B cell (primary cell): ENCODE measurements around the gene EGFLAM. TPM values are rescaled to one million over a fixed set of nuclear protein-coding genes. Genes with fewer than 3 reads are reported as not detected.

Experiments used
- ATAC-seq: fragments of 200-7000 bp; cut with Tn5 transposase; one replicate; pipeline ENCODE4 v1.10.0; 2021; ENCODE audit warnings: low read depth, mild to moderate bottlenecking, moderate number of reproducible peaks, moderate library complexity
- CTCF ChIA-PET: fragments of 350-600 bp; sonication (Branson Sonifier 250); formaldehyde crosslinking; loops from one replicate; lab custom pipeline; 2021; ENCODE audit warnings: antibody characterized with exemption, inconsistent platforms; lab: Charles Lee
- POLR2A ChIA-PET: fragments of 350-600 bp; sonication (Branson Sonifier 250); formaldehyde crosslinking; loops from one replicate; lab custom pipeline; 2021; ENCODE audit warnings: antibody characterized with exemption; lab: Charles Lee
- DNase-seq: peaks from one replicate; pipeline ENCODE4 v3.0.0; 2013
- H2AFZ ChIP-seq: 2 replicates; pipeline ENCODE4 v1.6.1; 2012; ENCODE audit warnings: mild to moderate bottlenecking, low read depth, low read length; ENCODE audit not compliant: insufficient read depth, poor library complexity, severe bottlenecking
- H3K27ac ChIP-seq, 2 donors: 1 replicate in 1 of 2; 2 replicates in 1 of 2; pipeline ENCODE4 v1.5.1; 2012 to 2013; ENCODE audit warnings: low read length in 2 of 2, mild to moderate bottlenecking in 2 of 2, moderate library complexity in 1 of 2
- H3K27me3 ChIP-seq, 4 experiments: fragments of 200-600 bp in 1 of 4; sonication (generic) in 1 of 4; replicated peaks in 1 of 4; 1 replicate in 2 of 4; 2 replicates in 2 of 4; pipeline versions ENCODE4 v1.6.1 to v1.7.0; 2013 to 2016; ENCODE audit warnings: low read length in 3 of 4, mild to moderate bottlenecking in 2 of 4, mixed read lengths in 1 of 4, moderate library complexity in 1 of 4; ENCODE audit not compliant: insufficient read depth in 4 of 4, control insufficient read depth in 3 of 4; ENCODE audit errors: control extremely low read depth in 1 of 4
- H3K36me3 ChIP-seq, 2 experiments: replicated peaks in 1 of 2; 1 replicate in 1 of 2; 2 replicates in 1 of 2; pipeline versions ENCODE4 v1.6.1 to v1.7.1; 2013; ENCODE audit warnings: low read length in 1 of 2; ENCODE audit not compliant: insufficient read depth in 2 of 2, control insufficient read depth in 1 of 2; ENCODE audit errors: control extremely low read depth in 1 of 2, extremely low read depth in 1 of 2
- H3K4me1 ChIP-seq, 2 donors: fragments of 200-600 bp in 1 of 2; sonication (generic) in 1 of 2; 1 replicate in 1 of 2; 2 replicates in 1 of 2; pipeline versions ENCODE4 v1.5.1 to v1.6.1; 2013 to 2017; ENCODE audit warnings: low read length in 2 of 2; ENCODE audit not compliant: control insufficient read depth in 2 of 2, insufficient read depth in 2 of 2
- H3K4me2 ChIP-seq: replicated peaks from 2 replicates; pipeline ENCODE3; 2012; ENCODE audit warnings: mild to moderate bottlenecking, low read depth, low read length; ENCODE audit not compliant: poor library complexity, severe bottlenecking
- H3K4me3 ChIP-seq, 5 experiments: fragments of 200-600 bp in 1 of 5; sonication (generic) in 1 of 5; 1 replicate in 3 of 5; 2 replicates in 2 of 5; pipeline versions ENCODE4 v1.5.1 to v1.7.0; 2011 to 2016; ENCODE audit warnings: low read length in 4 of 5, mild to moderate bottlenecking in 4 of 5, low read depth in 2 of 5, control low read depth in 1 of 5, moderate library complexity in 1 of 5; ENCODE audit not compliant: insufficient read depth in 1 of 5; ENCODE audit errors: control extremely low read depth in 1 of 5, extremely low read depth in 1 of 5
- H3K79me2 ChIP-seq: fragments of 200-600 bp; sonication (generic); one replicate; pipeline ENCODE4 v1.6.0; 2016; ENCODE audit warnings: low read length; ENCODE audit not compliant: control insufficient read depth, insufficient read depth
- H3K9ac ChIP-seq: fragments of 200-600 bp; sonication (generic); 2 replicates; pipeline ENCODE4 v1.6.1; 2017; ENCODE audit warnings: mild to moderate bottlenecking, low read length, moderate library complexity
- H3K9me3 ChIP-seq, 3 donors: one replicate each; pipeline versions ENCODE4 v1.6.1 to v1.7.1; 2013; ENCODE audit warnings: low read length in 2 of 3; ENCODE audit not compliant: control insufficient read depth in 2 of 3, insufficient read depth in 1 of 3; ENCODE audit errors: control extremely low read depth in 1 of 3
- H4K20me1 ChIP-seq: 2 replicates; pipeline ENCODE4 v1.6.0; 2012; ENCODE audit warnings: mild to moderate bottlenecking, low read length; ENCODE audit not compliant: insufficient read depth, control insufficient read depth, poor library complexity, severe bottlenecking
- H3K27ac Mint-ChIP-seq: one replicate; pipeline ENCODE4 v1.8.0; 2021; ENCODE audit warnings: mixed read lengths
- H3K27me3 Mint-ChIP-seq: one replicate; pipeline ENCODE4 v1.8.0; 2021; ENCODE audit warnings: mixed read lengths
- H3K4me1 Mint-ChIP-seq: one replicate; pipeline ENCODE4 v1.8.0; 2021; ENCODE audit warnings: mixed read lengths
- H3K4me3 Mint-ChIP-seq: one replicate; pipeline ENCODE4 v1.8.0; 2021; ENCODE audit warnings: mixed read lengths
- H3K9me3 Mint-ChIP-seq: one replicate; pipeline ENCODE4 v1.8.0; 2022; ENCODE audit warnings: mixed read lengths; ENCODE audit not compliant: insufficient read depth
- CTCF ChIP-seq: fragments of 200-600 bp; IDR thresholded peaks from one replicate; pipeline ENCODE4 v1.8.0; 2022; ENCODE audit warnings: antibody characterized with exemption, mild to moderate bottlenecking
- EZH2 ChIP-seq: IDR thresholded peaks from 2 replicates; pipeline ENCODE4 v1.6.1; 2012; ENCODE audit warnings: borderline replicate concordance, low read depth, mild to moderate bottlenecking, moderate library complexity, low read length; ENCODE audit not compliant: insufficient read depth, poor library complexity, severe bottlenecking
- WGBS: methylation state at CpG from one replicate; pipeline ENCODE4 v1.1.5; 2013; ENCODE audit warnings: missing lambda C conversion rate; ENCODE audit not compliant: insufficient coverage; 5-methylcytosine and 5-hydroxymethylcytosine counted together
- intact Hi-C: fragments of 100-400 bp; cut with micrococcal nuclease; formaldehyde crosslinking; loops from one replicate; pipeline ENCODE4 v1.10.0; 2022
- polyA plus RNA-seq: library from polyadenylated mRNA; depleted of rRNA; stranded (reverse); fragments of >200 nt; gene quantifications from 2 replicates; pipeline ENCODE4 v1.2.3, GENCODE V29; 2012
- total RNA-seq, 2 donors: library from RNA; stranded (reverse); fragments of 120-200 nt in 1 of 2; gene quantifications; 1 replicate in 1 of 2; 2 replicates in 1 of 2; pipeline versions ENCODE4 v1.2.3 to v1.2.4, GENCODE V29; 2013 to 2022

The EGFLAM gene
- total and polyA plus RNA-seq, 2 donors (not counting 1 experiment from before 2014, with no cell fraction given): not detected

GRCh38 chr5:38423276-38424147 is 165.2 kb downstream of the EGFLAM start:
- H3K4me1 ChIP-seq: no peaks in the 10 kb centered on the region
- ATAC-seq: no peak
- H2AFZ ChIP-seq: no peak overlapping the region
- CTCF ChIA-PET: interaction anchor here (1.6 kb wide), 1 partner anchor 18 kb away, joined by 8 read pairs; no protein-coding TSS in a partner anchor
- no peak for DNase-seq
- no peaks in the 10 kb centered on the region for H4K20me1 ChIP-seq
- intact Hi-C loops: no loop called here
- H3K79me2 ChIP-seq: no peaks in the 10 kb centered on the region
- TF ChIP-seq CTCF: no peak
- no peak overlapping the region for H3K9ac ChIP-seq
- H3K4me3 Mint-ChIP-seq: no peak overlapping the region
- WGBS: 79% methylated on average over 3 of the region's 5 CpGs
- H3K27me3 ChIP-seq: peaks cover 0 to 18% (median 2%) of the 10 kb centered on the region in 4 experiments
- no peaks in the 10 kb centered on the region for H3K9me3 Mint-ChIP-seq
- peaks cover 47% of the 10 kb centered on the region for H3K27me3 Mint-ChIP-seq
- H3K27ac ChIP-seq: no peak overlapping the region
- H3K9me3 ChIP-seq: no peaks in the 10 kb centered on the region
- POLR2A ChIA-PET: no interaction called here
- H3K4me2 ChIP-seq: no peak overlapping the region
- H3K4me3 ChIP-seq: no peak overlapping the region
- H3K27ac Mint-ChIP-seq: no peak overlapping the region
- H3K36me3 ChIP-seq: no peaks in the 10 kb centered on the region
- H3K4me1 Mint-ChIP-seq: no peaks in the 10 kb centered on the region

GRCh38 chr5:38424148-38425060 is 166.0 kb downstream of the EGFLAM start:
- no peaks in the 10 kb centered on the region for H3K4me1 Mint-ChIP-seq
- ATAC-seq (no peak), DNase-seq (no peak)
- no peak for TF ChIP-seq EZH2
- no peak for TF ChIP-seq CTCF
- peaks cover 48% of the 10 kb centered on the region for H3K27me3 Mint-ChIP-seq
- no peak overlapping the region for H3K27ac Mint-ChIP-seq
- H3K9me3 Mint-ChIP-seq: no peaks in the 10 kb centered on the region
- no peak overlapping the region for H2AFZ ChIP-seq
- peaks cover 0 to 18% (median 2%) of the 10 kb centered on the region in 4 experiments for H3K27me3 ChIP-seq
- H3K27ac ChIP-seq: no peak overlapping the region
- H3K4me3 ChIP-seq: no peak overlapping the region
- no peaks in the 10 kb centered on the region for H3K9me3 ChIP-seq
- H3K36me3 ChIP-seq: no peaks in the 10 kb centered on the region
- H3K79me2 ChIP-seq: no peaks in the 10 kb centered on the region
- H3K4me1 ChIP-seq: no peaks in the 10 kb centered on the region
- H3K4me2 ChIP-seq: no peak overlapping the region
- intact Hi-C loops: no loop called here
- CTCF ChIA-PET: no interaction called here
- POLR2A ChIA-PET: no interaction called here
- no peaks in the 10 kb centered on the region for H4K20me1 ChIP-seq
- H3K4me3 Mint-ChIP-seq: no peak overlapping the region
- 80% methylated on average over 2 of the region's 4 CpGs for WGBS
- no peak overlapping the region for H3K9ac ChIP-seq
